Epithelial cell of proximal tubule (primary cell): Measurements from ENCODE around the gene GATA5. TPM values are rescaled to one million over a fixed set of nuclear protein-coding genes. Genes with fewer than 3 reads are reported as not detected.

Source experiments
- DNase-seq: peaks from one replicate; pipeline ENCODE4 v3.0.0-alpha.2; 2011; ENCODE audit warnings: low read depth
- H3K4me3 ChIP-seq: 2 replicates; pipeline ENCODE4 v1.5.1; 2011; ENCODE audit warnings: low read depth, mild to moderate bottlenecking, low read length
- CTCF ChIP-seq: conservative IDR thresholded peaks from 2 replicates; pipeline ENCODE4 v1.5.1; 2012; ENCODE audit warnings: low read depth, mild to moderate bottlenecking, low read length
- total RNA-seq: library from RNA; depleted of rRNA; stranded (reverse); fragments of >200 nt; gene quantifications from 2 replicates; pipeline ENCODE4 v1.2.3, GENCODE V29; 2015

Gene GATA5
- total RNA-seq, result not detected in 2 replicates

DNA sequence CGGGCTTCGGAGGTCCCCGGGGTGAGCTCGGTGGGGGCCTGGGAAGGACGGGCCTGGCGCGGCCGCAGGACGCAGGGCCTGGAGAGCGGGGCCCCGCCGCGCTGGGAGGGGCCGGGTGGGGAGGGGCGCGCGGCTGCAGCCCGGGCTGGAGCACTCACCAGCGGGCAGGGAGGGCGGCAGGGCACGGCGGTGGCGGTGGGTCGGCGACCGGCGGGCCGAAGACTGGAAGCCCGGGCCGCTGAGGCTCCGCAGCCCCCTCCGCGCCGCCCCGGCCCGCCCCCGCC, at the start of gene GATA5:
GATA5 (minus strand) TSS at position 224 of the 284 bp plus-strand sequence. CDS start 474 bp downstream, outside the sequence.
- no peak within 1 kb of the TSS for H3K4me3 ChIP-seq
- no peak for DNase-seq
- no peak for TF ChIP-seq CTCF

DNA sequence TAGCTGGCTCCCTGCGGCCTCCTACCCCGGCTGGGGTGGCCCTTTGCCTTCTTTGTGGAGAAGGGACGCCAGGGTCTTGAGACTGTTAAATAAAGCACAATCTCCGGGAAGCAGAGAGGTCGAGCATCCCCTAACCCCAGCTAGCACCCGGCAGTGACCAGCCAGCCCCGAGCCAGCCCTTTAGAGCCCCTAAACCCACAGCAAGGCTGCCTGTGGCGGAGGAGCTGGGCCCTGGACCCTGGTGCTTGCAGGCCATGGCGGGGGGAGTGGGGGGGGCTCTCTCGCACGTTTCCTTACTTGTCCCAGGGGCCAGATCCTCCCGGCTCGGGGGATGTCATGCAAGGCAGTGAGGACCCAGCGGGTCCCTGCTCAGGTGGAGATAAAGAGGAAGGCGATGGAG, 49.2 kb upstream of the GATA5 start:
- H3K4me3 ChIP-seq, result no peak overlapping the region
- DNase-seq, result no peak
- TF ChIP-seq CTCF, result no peak

- no peak overlapping the region for H3K4me3 ChIP-seq
- no peak for TF ChIP-seq CTCF
- DNase-seq, result no peak
Observed at GRCh38 chr20:62524505-62524911, 48.7 kb upstream of the GATA5 start.

DNA sequence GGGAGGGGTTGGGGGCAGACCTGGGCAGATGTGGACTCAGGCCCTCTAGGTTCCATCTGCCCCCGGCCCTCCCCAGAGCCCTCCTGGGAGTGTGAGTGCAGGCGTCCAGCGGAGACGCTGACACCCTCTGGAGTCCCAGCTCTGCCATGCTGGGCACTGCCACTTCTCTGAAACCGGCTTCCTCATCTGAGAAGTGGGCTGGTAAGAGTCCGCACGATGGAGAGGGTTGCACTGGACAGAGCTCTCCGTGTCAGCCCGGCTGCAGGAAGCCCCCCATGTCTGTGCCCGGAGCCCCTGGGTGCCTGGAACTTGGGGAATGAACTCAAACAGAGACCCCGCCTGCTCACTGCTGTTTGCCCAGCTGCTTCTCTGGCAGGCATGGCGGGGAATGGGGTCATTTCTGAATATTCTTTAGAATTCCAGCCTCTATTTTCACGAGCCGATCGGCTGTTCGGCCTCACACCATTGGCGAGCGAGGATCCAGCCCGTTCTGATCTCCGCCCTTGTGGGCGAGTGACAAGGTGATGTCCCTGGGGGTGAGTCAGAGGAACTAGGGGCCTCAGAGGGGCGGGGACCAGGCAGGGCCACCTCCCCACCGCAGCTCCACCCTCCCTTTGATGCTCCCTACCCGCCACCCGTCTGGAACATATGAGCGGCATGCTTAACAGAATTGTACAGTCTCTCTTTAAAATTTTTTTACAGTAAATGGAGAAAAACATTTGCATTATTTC, 47.8 kb upstream of the GATA5 start:
- no peak for DNase-seq

GRCh38 chr20:62522748-62523396, 47.1 kb upstream of the GATA5 start:
- no peak for TF ChIP-seq CTCF
- H3K4me3 ChIP-seq, result no peak overlapping the region
- DNase-seq, result no peak

More for the DNA sequence above, 47.8 kb upstream of the GATA5 start:
- TF ChIP-seq CTCF, result no peak
- no peak overlapping the region for H3K4me3 ChIP-seq

DNA sequence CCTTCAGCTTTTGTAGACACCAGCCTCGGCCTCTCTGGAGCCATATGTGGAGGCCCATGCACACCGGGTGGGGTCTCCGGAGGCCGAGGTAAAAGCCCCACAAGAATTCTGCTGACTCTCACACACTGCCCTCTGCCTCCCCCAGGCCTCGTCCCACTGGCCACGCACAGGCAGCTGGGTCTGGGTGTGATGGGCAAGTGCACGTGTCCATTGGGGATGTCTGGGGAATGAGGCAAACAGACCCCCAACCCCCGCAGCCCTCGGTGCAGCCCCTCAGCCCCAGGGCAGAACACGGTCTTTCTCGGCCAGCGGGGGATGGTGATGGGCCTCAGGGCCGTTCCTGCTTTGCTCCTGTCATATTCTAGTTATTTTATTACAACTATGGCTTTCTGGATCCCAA, 44.0 kb upstream of the GATA5 start:
- DNase-seq, result no peak
- no peak overlapping the region for H3K4me3 ChIP-seq

More for the DNA sequence above, 44.0 kb upstream of the GATA5 start:
- TF ChIP-seq CTCF, result no peak
